OCI-LY7 (cell line): Measurements from ENCODE around the gene NEDD4.

ENCODE experiments used
- CTCF ChIP-seq: fragments of 200-600 bp; sonication (generic); conservative IDR thresholded peaks from 2 replicates; pipeline ENCODE4 v1.5.1; 2014; ENCODE audit warnings: mild to moderate bottlenecking, antibody characterized with exemption, low read length, moderate library complexity, mixed read lengths
- EZH2phosphoT487 ChIP-seq: fragments of 200-600 bp; sonication (generic); IDR thresholded peaks from 2 replicates; pipeline ENCODE4 v1.6.1; 2018; ENCODE audit warnings: low read depth, borderline replicate concordance, mild to moderate bottlenecking, mixed run types, antibody characterized with exemption, low read length, moderate library complexity, mixed read lengths

GRCh38 chr15:55891196-55891595 is 102.2 kb downstream of the NEDD4 start:
- no peak for TF ChIP-seq CTCF
- no peak for TF ChIP-seq EZH2phosphoT487
